HepG2 (cell line): ENCODE measurements around the gene SLC5A10. TPM values are rescaled to one million over a fixed set of nuclear protein-coding genes. Genes with fewer than 3 reads are reported as not detected.

Experiments used
- ATAC-seq: fragments of 200-7000 bp; cut with Tn5 transposase; 3 replicates; pipeline ENCODE4 v1.9.1; 2020; ENCODE audit warnings: mild to moderate bottlenecking, moderate library complexity
- BruUV-seq: library from RNA; stranded (reverse); fragments of 400-500 nt; replicated peaks from 2 replicates; lab custom pipeline; 2021; lab: Mats Ljungman, UMichigan
- CTCF ChIA-PET: fragments of 300-600 bp; formaldehyde crosslinking; extraction: SDS; loops from one replicate; lab custom pipeline; 2021; ENCODE audit warnings: low total read pairs, inconsistent platforms, low intra/inter-chr PET ratio; lab: Yijun Ruan, JAX
- POLR2A ChIA-PET: fragments of 350-600 bp; sonication (Branson Sonifier 250); formaldehyde crosslinking; loops from one replicate; lab custom pipeline; 2020; ENCODE audit warnings: antibody characterized with exemption, inconsistent platforms; lab: Yijun Ruan, JAX
- DNase-seq: peaks from one replicate; pipeline ENCODE4 v3.0.0-alpha.2; 2015; ENCODE audit warnings: low spot score
- FAIRE-seq: peaks from 3 replicates; lab custom pipeline; 2011; peaks lifted over from hg19 to GRCh38; lab: Jason Lieb, UNC
- H2AFZ ChIP-seq: one replicate; pipeline ENCODE4 v1.6.1; 2011; ENCODE audit warnings: low read length, inconsistent platforms
- H3K27ac ChIP-seq: fragments of 300-600 bp; 3 replicates; pipeline ENCODE4 v1.8.0; 2011; ENCODE audit warnings: mixed run types, mild to moderate bottlenecking, mixed read lengths, low read length, inconsistent platforms; ENCODE audit not compliant: insufficient read depth; ENCODE audit errors: extremely low read length
- H3K27me3 ChIP-seq, 2 experiments: fragments of 200-600 bp in 1 of 2; 2 replicates in 1 of 2; 3 replicates in 1 of 2; pipeline versions ENCODE4 v1.6.0 to v1.8.0; 2011; ENCODE audit warnings: low read length in 2 of 2, mild to moderate bottlenecking in 2 of 2, moderate library complexity in 2 of 2, inconsistent platforms in 1 of 2; ENCODE audit not compliant: insufficient read depth in 2 of 2, control insufficient read depth in 1 of 2
- H3K36me3 ChIP-seq, 2 experiments: fragments of 200-600 bp in 1 of 2; replicated peaks in 1 of 2; 2 replicates in 1 of 2; 3 replicates in 1 of 2; pipeline versions ENCODE4 v1.5.1 to v1.8.0; 2011; ENCODE audit warnings: low read length in 2 of 2, inconsistent platforms in 1 of 2; ENCODE audit not compliant: insufficient read depth in 2 of 2, control insufficient read depth in 1 of 2
- H3K4me1 ChIP-seq: 2 replicates; pipeline ENCODE4 v1.5.1; 2012; ENCODE audit warnings: low read length, inconsistent platforms; ENCODE audit not compliant: insufficient read depth
- H3K4me2 ChIP-seq: 2 replicates; pipeline ENCODE4 v1.6.0; 2011; ENCODE audit warnings: low read depth, low read length, inconsistent platforms
- H3K4me3 ChIP-seq, 3 experiments: fragments of 200-600 bp in 1 of 3; sonication (generic), shearing (Covaris generic) in 1 of 3; replicated peaks in 1 of 3; 2 replicates each; pipeline ENCODE4 v1.5.1; 2011 to 2016; ENCODE audit warnings: low read length in 3 of 3, inconsistent platforms in 2 of 3, low read depth in 2 of 3, mild to moderate bottlenecking in 2 of 3, control low read depth in 1 of 3, mixed read lengths in 1 of 3; ENCODE audit not compliant: insufficient read depth in 1 of 3
- H3K79me2 ChIP-seq: one replicate; pipeline ENCODE4 v1.6.1; 2011; ENCODE audit warnings: low read length, inconsistent platforms; ENCODE audit not compliant: insufficient read depth
- H3K9ac ChIP-seq: 2 replicates; pipeline ENCODE4 v1.6.0; 2011; ENCODE audit warnings: mild to moderate bottlenecking, low read depth, low read length, inconsistent platforms; ENCODE audit not compliant: insufficient read depth
- H3K9me3 ChIP-seq: 2 replicates; pipeline ENCODE4 v1.5.1; 2012; ENCODE audit warnings: mild to moderate bottlenecking, low read length
- H4K20me1 ChIP-seq: 2 replicates; pipeline ENCODE4 v1.6.0; 2011; ENCODE audit warnings: inconsistent platforms, mild to moderate bottlenecking, low read length, moderate library complexity; ENCODE audit not compliant: insufficient read depth
- BCL6 ChIP-seq: IDR thresholded peaks from 2 replicates; pipeline ENCODE4 v1.6.1; 2016; ENCODE audit warnings: missing genetic modification reagents, missing compliant biosample characterization
- CHCHD3 ChIP-seq: sonication (generic); formaldehyde crosslinking; IDR thresholded peaks from 2 replicates; pipeline ENCODE4 v1.8.0; 2022; ENCODE audit warnings: mild to moderate bottlenecking, missing genetic modification reagents, moderate library complexity
- GLI4 ChIP-seq: sonication (generic); formaldehyde crosslinking; IDR thresholded peaks from 2 replicates; pipeline ENCODE4 v1.5.1; 2020; ENCODE audit warnings: missing genetic modification reagents, mild to moderate bottlenecking, moderate library complexity, borderline replicate concordance
- HOXD1 ChIP-seq: sonication (generic); formaldehyde crosslinking; IDR thresholded peaks from 2 replicates; pipeline ENCODE4 v1.5.0; 2020; ENCODE audit warnings: missing genetic modification reagents
- THAP11 ChIP-seq: IDR thresholded peaks from 2 replicates; pipeline ENCODE4 v1.6.1; 2016; ENCODE audit warnings: missing biosample characterization, missing genetic modification reagents
- TP53 ChIP-seq: sonication (generic); formaldehyde crosslinking; conservative IDR thresholded peaks from 2 replicates; pipeline ENCODE4 v1.4.0; 2020; ENCODE audit warnings: missing genetic modification reagents
- ZFP62 ChIP-seq: sonication (generic); formaldehyde crosslinking; IDR thresholded peaks from 2 replicates; pipeline ENCODE4 v1.4.0; 2020; ENCODE audit warnings: missing genetic modification reagents
- ZFY ChIP-seq: sonication (generic); formaldehyde crosslinking; IDR thresholded peaks from 2 replicates; pipeline ENCODE4 v1.4.0; 2020; ENCODE audit warnings: missing genetic modification reagents
- ZNF224 ChIP-seq: sonication (generic); formaldehyde crosslinking; IDR thresholded peaks from 2 replicates; pipeline ENCODE4 v1.5.0; 2020; ENCODE audit warnings: mild to moderate bottlenecking, missing genetic modification reagents
- ZNF44 ChIP-seq: sonication (generic); formaldehyde crosslinking; IDR thresholded peaks from 2 replicates; pipeline ENCODE4 v1.5.1; 2020; ENCODE audit warnings: mild to moderate bottlenecking, missing genetic modification reagents
- ZNF446 ChIP-seq: sonication (generic); formaldehyde crosslinking; IDR thresholded peaks from 2 replicates; pipeline ENCODE4 v1.5.0; 2020; ENCODE audit warnings: mild to moderate bottlenecking, missing genetic modification reagents
- WGBS: methylation state at CpG from one replicate; pipeline ENCODE4 v1.1.6; 2017; ENCODE audit warnings: low lambda C conversion rate; 5-methylcytosine and 5-hydroxymethylcytosine counted together
- in situ Hi-C: cut with HindIII; loops from 2 replicates; pipeline ENCODE4 v1.10.0; 2017; ENCODE audit warnings: low pct_unique_long_range_greater_than_20kb; ENCODE audit not compliant: extremely low pct_ligation_motif_present
- intact Hi-C: fragments of 100-400 bp; cut with micrococcal nuclease; formaldehyde crosslinking; loops from one replicate; pipeline ENCODE4 v1.10.0; 2022; ENCODE audit not compliant: unreplicated experiment
- polyA plus RNA-seq, 8 experiments: library from polyadenylated mRNA; depleted of rRNA in 3 of 8; stranded (reverse) in 7 of 8; unstranded in 1 of 8; fragments of >200 nt; fragmentation: Illumina TruSeq in 4 of 8; extraction: Trizol in 4 of 8; gene quantifications; 2 replicates each; pipeline versions ENCODE4 v1.2.1 to v1.2.3, GENCODE V29; 2011 to 2016; ENCODE audit warnings: low read depth in 4 of 8, missing spikeins in 1 of 8, mixed read lengths in 1 of 8; ENCODE audit not compliant: insufficient read depth in 1 of 8
- total RNA-seq, 5 experiments: library from RNA; depleted of rRNA; stranded (reverse); fragments of >200 nt; fragmentation: Illumina TruSeq; extraction: Trizol; gene quantifications; 2 replicates each; pipeline ENCODE4 v1.2.3, GENCODE V29; 2016; ENCODE audit warnings: low read depth in 1 of 5
- TF ChIP-seq, protein P1 (sequence below): sonication (generic); formaldehyde crosslinking; IDR thresholded peaks from 2 replicates; pipeline ENCODE4 v1.8.0; 2022; ENCODE audit warnings: mild to moderate bottlenecking, missing genetic modification reagents; ENCODE audit not compliant: insufficient replicate concordance

The SLC5A10 gene
- total and polyA plus RNA-seq, 2 of the 13 experiments (the other 11 are each of a cell fraction or from before 2014, with no cell fraction given) = 0.05 TPM; not detected in 1

DNA sequence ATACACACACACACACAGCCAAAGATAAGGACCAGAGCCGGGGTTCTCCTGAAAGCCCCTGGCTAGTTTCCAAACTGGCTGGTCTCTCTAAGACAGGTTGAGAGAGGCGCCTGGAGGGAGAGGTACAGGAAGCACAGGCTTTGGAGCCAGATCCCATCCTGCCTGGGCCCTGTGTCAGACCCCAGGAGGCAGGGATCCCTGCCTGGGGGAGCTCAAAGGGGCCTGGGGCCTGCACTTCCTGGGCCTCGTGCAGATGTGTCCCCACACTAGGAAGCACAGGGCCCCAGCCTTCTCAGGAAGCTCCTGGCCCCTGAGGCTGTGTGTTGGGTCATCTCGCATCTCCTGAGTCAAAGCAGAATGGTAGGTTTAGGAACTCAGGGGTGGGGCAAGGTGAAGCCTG lies 16.0 kb downstream of the SLC5A10 start (continued):
- TF ChIP-seq, protein P1, sequence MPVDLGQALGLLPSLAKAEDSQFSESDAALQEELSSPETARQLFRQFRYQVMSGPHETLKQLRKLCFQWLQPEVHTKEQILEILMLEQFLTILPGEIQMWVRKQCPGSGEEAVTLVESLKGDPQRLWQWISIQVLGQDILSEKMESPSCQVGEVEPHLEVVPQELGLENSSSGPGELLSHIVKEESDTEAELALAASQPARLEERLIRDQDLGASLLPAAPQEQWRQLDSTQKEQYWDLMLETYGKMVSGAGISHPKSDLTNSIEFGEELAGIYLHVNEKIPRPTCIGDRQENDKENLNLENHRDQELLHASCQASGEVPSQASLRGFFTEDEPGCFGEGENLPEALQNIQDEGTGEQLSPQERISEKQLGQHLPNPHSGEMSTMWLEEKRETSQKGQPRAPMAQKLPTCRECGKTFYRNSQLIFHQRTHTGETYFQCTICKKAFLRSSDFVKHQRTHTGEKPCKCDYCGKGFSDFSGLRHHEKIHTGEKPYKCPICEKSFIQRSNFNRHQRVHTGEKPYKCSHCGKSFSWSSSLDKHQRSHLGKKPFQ = peak; percentile 34
- TF ChIP-seq TP53 (CRISPR knock-in tag) (no peak), ZFP62 (CRISPR knock-in tag) (no peak), ZNF44 (no peak)

DNA sequence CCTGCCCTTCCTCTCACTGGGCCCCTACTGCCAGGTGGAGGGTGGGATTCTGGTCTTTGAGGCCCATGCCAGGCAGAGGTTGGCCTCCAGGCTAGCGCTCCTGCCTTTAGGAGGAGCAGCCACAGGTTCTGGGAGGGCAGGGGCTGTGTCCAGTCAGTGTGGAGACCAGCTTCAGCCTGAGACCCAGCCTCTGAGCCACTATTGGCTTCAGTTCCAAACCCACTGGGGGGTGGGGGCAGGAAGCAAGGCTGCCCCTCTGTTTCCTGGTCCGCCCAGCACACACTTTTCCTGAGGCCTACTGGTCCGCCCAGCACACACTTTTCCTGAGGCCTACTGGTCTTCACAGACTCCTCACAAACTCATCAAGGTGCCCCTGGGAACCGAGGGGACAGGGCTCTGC lies 16.4 kb downstream of the SLC5A10 start:
- FAIRE-seq (no peak), DNase-seq (no peak), ATAC-seq (peak; percentile 18)
- POLR2A ChIA-PET = interaction anchor here (0.8 to 1.3 kb wide), 2 partner anchors 10 to 36 kb away, joined by 4 to 5 read pairs; no protein-coding TSS in a partner anchor
- Histone ChIP-seq H3K27ac (no peak overlapping the region), H3K4me2 (no peak overlapping the region), H3K79me2 (no peaks in the 10 kb centered on the region), H3K27me3 (0 out of 5 replicates have a peak, but pooled peaks cover 0 to 4% of the 10 kb centered on the region in 2 experiments), H4K20me1 (no peaks in the 10 kb centered on the region), H3K4me3 (no peak overlapping the region; a peak in 1 of 6 replicates), H2AFZ (no peak overlapping the region), H3K4me1 (peaks cover 47% of the 10 kb centered on the region), H3K36me3 (peaks cover 15 to 32% of the 10 kb centered on the region in 2 experiments), H3K9ac (no peak overlapping the region; the same call in 1 of the 2 replicates), H3K9me3 (no peaks in the 10 kb centered on the region)
- in situ Hi-C loops (loop anchor here (5.0 kb wide), 1 partner anchor 34 kb away; the partner anchor contains the start of gene FAM83G), intact Hi-C loops (no loop called here)
- CTCF ChIA-PET = no interaction called here
- TF ChIP-seq CHCHD3 (CRISPR knock-in tag) (no peak), ZNF446 (CRISPR knock-in tag) (no peak), ZNF224 (CRISPR knock-in tag) (no peak), HOXD1 (CRISPR knock-in tag) (no peak), BCL6 (no peak), THAP11 (CRISPR knock-in tag) (no peak), ZFY (CRISPR knock-in tag) (peak; percentile 28; the same call in 1 of the 2 replicates), GLI4 (CRISPR knock-in tag) (no peak)
- BruUV-seq = no TSS peak
- whole genome bisulfite sequencing = 0% methylated on average over 1 of the region's 4 CpGs
